ENCODE measurements around the gene FAM200A. TPM values are rescaled to one million over a fixed set of nuclear protein-coding genes. Genes with fewer than 3 reads are reported as not detected.
A peak's percentile ranks its signal among the peaks of the same experiment; 100 is the strongest.

The FAM200A gene
- total and polyA plus RNA-seq, 2 of the 13 experiments (the other 11 are each of a cell fraction or from before 2014, with no cell fraction given), result 4.7 to 6.3 TPM

DNA sequence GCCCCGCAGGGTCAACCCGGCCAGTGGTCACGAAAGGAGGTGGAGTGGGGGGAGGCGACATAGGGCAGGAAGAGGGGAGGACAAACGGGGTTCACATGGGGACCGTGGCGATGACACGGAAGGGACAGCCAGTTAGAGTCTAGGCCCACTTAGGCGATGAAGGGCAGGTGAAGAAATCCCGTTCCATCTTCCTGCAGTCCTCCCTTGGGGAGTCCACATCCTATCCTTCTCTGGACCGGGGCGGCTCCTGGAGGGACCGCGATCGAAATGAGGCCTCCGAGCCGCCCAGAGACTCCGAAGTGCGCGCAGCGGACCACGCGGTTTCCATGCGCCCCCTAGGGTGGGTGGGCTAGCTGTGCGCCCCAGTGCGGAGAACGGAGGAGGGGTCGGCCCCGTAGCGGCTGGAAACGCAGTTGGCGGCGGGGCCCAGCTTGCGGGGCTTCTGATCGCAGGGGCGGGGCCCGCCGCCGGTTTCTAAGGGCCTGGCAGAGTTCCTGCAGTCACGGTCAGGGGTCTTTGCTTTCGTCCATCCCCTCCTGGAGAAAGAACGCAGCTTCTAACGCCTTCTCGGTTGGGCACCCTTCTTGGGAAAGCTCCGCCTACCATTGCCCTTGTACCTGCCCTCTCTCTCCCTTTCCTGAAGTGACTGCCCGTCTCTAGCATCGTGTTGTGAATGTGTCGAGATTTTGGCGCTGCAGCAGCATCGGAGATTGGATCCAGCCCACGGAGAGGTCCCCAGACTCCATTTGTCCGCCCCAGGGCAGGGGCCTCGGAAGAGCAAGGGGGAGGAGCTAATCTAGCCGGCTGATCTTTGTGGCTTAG lies 28.3 kb upstream of the FAM200A start (continued):
- TF ChIP-seq, protein P1, sequence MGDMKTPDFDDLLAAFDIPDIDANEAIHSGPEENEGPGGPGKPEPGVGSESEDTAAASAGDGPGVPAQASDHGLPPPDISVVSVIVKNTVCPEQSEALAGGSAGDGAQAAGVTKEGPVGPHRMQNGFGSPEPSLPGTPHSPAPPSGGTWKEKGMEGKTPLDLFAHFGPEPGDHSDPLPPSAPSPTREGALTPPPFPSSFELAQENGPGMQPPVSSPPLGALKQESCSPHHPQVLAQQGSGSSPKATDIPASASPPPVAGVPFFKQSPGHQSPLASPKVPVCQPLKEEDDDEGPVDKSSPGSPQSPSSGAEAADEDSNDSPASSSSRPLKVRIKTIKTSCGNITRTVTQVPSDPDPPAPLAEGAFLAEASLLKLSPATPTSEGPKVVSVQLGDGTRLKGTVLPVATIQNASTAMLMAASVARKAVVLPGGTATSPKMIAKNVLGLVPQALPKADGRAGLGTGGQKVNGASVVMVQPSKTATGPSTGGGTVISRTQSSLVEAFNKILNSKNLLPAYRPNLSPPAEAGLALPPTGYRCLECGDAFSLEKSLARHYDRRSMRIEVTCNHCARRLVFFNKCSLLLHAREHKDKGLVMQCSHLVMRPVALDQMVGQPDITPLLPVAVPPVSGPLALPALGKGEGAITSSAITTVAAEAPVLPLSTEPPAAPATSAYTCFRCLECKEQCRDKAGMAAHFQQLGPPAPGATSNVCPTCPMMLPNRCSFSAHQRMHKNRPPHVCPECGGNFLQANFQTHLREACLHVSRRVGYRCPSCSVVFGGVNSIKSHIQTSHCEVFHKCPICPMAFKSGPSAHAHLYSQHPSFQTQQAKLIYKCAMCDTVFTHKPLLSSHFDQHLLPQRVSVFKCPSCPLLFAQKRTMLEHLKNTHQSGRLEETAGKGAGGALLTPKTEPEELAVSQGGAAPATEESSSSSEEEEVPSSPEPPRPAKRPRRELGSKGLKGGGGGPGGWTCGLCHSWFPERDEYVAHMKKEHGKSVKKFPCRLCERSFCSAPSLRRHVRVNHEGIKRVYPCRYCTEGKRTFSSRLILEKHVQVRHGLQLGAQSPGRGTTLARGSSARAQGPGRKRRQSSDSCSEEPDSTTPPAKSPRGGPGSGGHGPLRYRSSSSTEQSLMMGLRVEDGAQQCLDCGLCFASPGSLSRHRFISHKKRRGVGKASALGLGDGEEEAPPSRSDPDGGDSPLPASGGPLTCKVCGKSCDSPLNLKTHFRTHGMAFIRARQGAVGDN (CRISPR knock-in tag; IDR thresholded peaks at IDR 0.05), result peak; percentile 79
- TF ChIP-seq ZNF143 (CRISPR knock-in tag; IDR thresholded peaks at IDR 0.05), result no peak
- TF ChIP-seq, protein P2, sequence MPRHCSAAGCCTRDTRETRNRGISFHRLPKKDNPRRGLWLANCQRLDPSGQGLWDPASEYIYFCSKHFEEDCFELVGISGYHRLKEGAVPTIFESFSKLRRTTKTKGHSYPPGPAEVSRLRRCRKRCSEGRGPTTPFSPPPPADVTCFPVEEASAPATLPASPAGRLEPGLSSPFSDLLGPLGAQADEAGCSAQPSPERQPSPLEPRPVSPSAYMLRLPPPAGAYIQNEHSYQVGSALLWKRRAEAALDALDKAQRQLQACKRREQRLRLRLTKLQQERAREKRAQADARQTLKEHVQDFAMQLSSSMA (CRISPR knock-in tag; IDR thresholded peaks at IDR 0.05), result 0 out of 2 replicates have a peak, but pooled peaks have one; percentile 35
- TF ChIP-seq REXO4 (CRISPR knock-in tag; IDR thresholded peaks at IDR 0.05; ENCODE audit: borderline replicate concordance), result no peak
- TF ChIP-seq, protein P3, sequence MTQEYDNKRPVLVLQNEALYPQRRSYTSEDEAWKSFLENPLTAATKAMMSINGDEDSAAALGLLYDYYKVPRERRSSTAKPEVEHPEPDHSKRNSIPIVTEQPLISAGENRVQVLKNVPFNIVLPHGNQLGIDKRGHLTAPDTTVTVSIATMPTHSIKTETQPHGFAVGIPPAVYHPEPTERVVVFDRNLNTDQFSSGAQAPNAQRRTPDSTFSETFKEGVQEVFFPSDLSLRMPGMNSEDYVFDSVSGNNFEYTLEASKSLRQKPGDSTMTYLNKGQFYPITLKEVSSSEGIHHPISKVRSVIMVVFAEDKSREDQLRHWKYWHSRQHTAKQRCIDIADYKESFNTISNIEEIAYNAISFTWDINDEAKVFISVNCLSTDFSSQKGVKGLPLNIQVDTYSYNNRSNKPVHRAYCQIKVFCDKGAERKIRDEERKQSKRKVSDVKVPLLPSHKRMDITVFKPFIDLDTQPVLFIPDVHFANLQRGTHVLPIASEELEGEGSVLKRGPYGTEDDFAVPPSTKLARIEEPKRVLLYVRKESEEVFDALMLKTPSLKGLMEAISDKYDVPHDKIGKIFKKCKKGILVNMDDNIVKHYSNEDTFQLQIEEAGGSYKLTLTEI (CRISPR knock-in tag; conservative IDR thresholded peaks at IDR 0.05), result no peak
- TF ChIP-seq JUN (CRISPR knock-in tag; IDR thresholded peaks at IDR 0.05), result no peak
- TF ChIP-seq HMG20A (CRISPR knock-in tag; IDR thresholded peaks at IDR 0.05; ENCODE audit: borderline replicate concordance), result no peak
- no peak for TF ChIP-seq ZNF101 (CRISPR knock-in tag; IDR thresholded peaks at IDR 0.05; ENCODE audit: borderline replicate concordance, low read depth)
- no peak; the same call in 1 of the 2 replicates for TF ChIP-seq MTA1 (CRISPR knock-in tag; IDR thresholded peaks at IDR 0.05; ENCODE audit: borderline replicate concordance)
- TF ChIP-seq RXRB (CRISPR knock-in tag; IDR thresholded peaks at IDR 0.05; ENCODE audit: borderline replicate concordance), result no peak
- peak; percentile 88; the same call in 1 of the 2 replicates for TF ChIP-seq KDM2A (CRISPR knock-in tag; IDR thresholded peaks at IDR 0.05; ENCODE audit: borderline replicate concordance, low read depth)
- TF ChIP-seq GABPB1 (CRISPR knock-in tag; IDR thresholded peaks at IDR 0.05), result peak; percentile 52; the same call in 1 of the 2 replicates
- no peak for TF ChIP-seq ZZZ3 (CRISPR knock-in tag; IDR thresholded peaks at IDR 0.05; ENCODE audit: borderline replicate concordance)
- TF ChIP-seq RXRA (CRISPR knock-in tag; IDR thresholded peaks at IDR 0.05), result no peak

Data from HepG2 (cell line).